Measurements from ENCODE around the gene UBE2F. TPM values are rescaled to one million over a fixed set of nuclear protein-coding genes. Genes with fewer than 3 reads are reported as not detected.
"Not testable (repeated sequence)": the region's sequence is repeated elsewhere in the genome, so short reads cannot be mapped to it uniquely, and the experiment has no call there.

The UBE2F gene
- total and polyA plus RNA-seq, 2 donors (not counting 1 experiment from before 2014, with no cell fraction given): 53.7 to 113 TPM

DNA sequence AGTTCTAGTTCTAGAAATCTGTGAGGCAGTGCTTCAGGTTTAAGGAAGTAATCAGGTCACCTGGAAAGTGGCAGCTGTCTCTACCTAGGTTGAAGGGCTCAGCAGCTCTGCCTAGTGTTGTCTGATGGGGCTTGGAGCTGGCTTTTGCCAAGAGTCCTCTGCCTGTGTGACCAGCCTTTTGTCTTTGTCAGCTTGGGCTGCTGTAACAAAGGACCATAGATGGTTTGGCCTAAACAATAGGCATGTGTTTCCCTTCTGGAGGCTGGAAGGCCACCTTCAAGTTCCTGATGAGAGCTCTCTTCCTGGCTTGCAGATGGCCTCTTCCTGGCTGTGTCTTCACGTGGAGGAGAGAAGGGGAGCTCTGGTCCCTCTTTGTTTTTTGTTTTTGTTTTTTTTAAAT is 13.3 kb downstream of the UBE2F start:
- DNase-seq (ENCODE audit: low read depth in 2 of 2): no peak
- Histone ChIP-seq H3K27me3 (ENCODE audit: control insufficient read depth, insufficient read depth, low read length) (no peaks in the 10 kb centered on the region), H3K9ac (ENCODE audit: insufficient read depth, low read length) (no peak overlapping the region), H3K4me2 (ENCODE audit: extremely low read depth, insufficient read depth, low read length) (no peak overlapping the region), H2AFZ (ENCODE audit: low read length) (no peak overlapping the region), H3K4me3 (replicated peaks in 1 of 4; ENCODE audit: control extremely low read depth in 1 of 4, insufficient read depth in 1 of 4, low read depth in 3 of 4, low read length in 4 of 4) (no peak overlapping the region), H3K4me1 (ENCODE audit: control insufficient read depth, extremely low read depth, insufficient read depth, low read length) (peaks cover 7% of the 10 kb centered on the region), H3K79me2 (ENCODE audit: control insufficient read depth, insufficient read depth, low read length) (peaks cover 22% of the 10 kb centered on the region), H4K20me1 (ENCODE audit: control insufficient read depth, extremely low read depth, insufficient read depth, low read length) (peaks cover 3% of the 10 kb centered on the region), H3K36me3 (ENCODE audit: control insufficient read depth, insufficient read depth, low read length) (peaks cover 7% of the 10 kb centered on the region), H3K9me3 (ENCODE audit: control insufficient read depth, insufficient read depth, low read depth, low read length) (no peaks in the 10 kb centered on the region), H3K27ac (ENCODE audit: insufficient read depth, low read length) (no peak overlapping the region)
- TF ChIP-seq EZH2 (IDR thresholded peaks at IDR 0.05; ENCODE audit: low read length, missing control alignments): no peak
- TF ChIP-seq, protein P1, sequence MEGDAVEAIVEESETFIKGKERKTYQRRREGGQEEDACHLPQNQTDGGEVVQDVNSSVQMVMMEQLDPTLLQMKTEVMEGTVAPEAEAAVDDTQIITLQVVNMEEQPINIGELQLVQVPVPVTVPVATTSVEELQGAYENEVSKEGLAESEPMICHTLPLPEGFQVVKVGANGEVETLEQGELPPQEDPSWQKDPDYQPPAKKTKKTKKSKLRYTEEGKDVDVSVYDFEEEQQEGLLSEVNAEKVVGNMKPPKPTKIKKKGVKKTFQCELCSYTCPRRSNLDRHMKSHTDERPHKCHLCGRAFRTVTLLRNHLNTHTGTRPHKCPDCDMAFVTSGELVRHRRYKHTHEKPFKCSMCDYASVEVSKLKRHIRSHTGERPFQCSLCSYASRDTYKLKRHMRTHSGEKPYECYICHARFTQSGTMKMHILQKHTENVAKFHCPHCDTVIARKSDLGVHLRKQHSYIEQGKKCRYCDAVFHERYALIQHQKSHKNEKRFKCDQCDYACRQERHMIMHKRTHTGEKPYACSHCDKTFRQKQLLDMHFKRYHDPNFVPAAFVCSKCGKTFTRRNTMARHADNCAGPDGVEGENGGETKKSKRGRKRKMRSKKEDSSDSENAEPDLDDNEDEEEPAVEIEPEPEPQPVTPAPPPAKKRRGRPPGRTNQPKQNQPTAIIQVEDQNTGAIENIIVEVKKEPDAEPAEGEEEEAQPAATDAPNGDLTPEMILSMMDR (conservative IDR thresholded peaks at IDR 0.05 in 1 of 2, IDR thresholded peaks at IDR 0.05 in 1 of 2; ENCODE audit: low read depth in 1 of 2, low read length in 2 of 2): no peak

DNA sequence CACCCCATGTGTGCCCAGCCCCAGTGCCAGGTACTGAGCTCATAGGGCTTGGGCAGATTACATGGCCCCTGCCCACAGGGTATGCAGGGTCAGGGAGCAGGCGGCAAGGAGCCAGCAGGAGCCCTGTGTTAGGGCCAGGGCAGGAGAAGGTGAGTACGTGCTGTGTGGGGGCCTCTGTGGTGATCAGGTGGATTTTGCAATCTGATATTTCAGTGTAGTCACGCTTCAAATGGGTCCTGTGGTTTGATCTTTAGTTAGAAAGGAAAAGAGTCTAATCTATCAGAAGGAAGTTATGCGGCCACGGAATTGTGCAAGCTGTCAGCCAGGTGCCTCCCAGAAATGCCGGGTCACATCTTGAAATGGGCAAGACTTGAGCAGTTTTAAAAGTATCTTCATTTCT is 13.9 kb downstream of the UBE2F start:
- Histone ChIP-seq H3K27me3 (ENCODE audit: control insufficient read depth, insufficient read depth, low read length) (no peaks in the 10 kb centered on the region), H3K79me2 (ENCODE audit: control insufficient read depth, insufficient read depth, low read length) (peaks cover 24% of the 10 kb centered on the region), H3K27ac (ENCODE audit: insufficient read depth, low read length) (no peak overlapping the region), H3K4me3 (replicated peaks in 1 of 4; ENCODE audit: control extremely low read depth in 1 of 4, insufficient read depth in 1 of 4, low read depth in 3 of 4, low read length in 4 of 4) (no peak overlapping the region), H4K20me1 (ENCODE audit: control insufficient read depth, extremely low read depth, insufficient read depth, low read length) (peaks cover 3% of the 10 kb centered on the region), H2AFZ (ENCODE audit: low read length) (no peak overlapping the region), H3K36me3 (ENCODE audit: control insufficient read depth, insufficient read depth, low read length) (peaks cover 6% of the 10 kb centered on the region), H3K4me1 (ENCODE audit: control insufficient read depth, extremely low read depth, insufficient read depth, low read length) (peaks cover 7% of the 10 kb centered on the region), H3K9ac (ENCODE audit: insufficient read depth, low read length) (no peak overlapping the region), H3K9me3 (ENCODE audit: control insufficient read depth, insufficient read depth, low read depth, low read length) (no peaks in the 10 kb centered on the region), H3K4me2 (ENCODE audit: extremely low read depth, insufficient read depth, low read length) (no peak overlapping the region)
- DNase-seq (ENCODE audit: low read depth in 2 of 2): peak in 1 of 2 donors; percentile 36
- TF ChIP-seq, protein P1 (conservative IDR thresholded peaks at IDR 0.05 in 1 of 2, IDR thresholded peaks at IDR 0.05 in 1 of 2; ENCODE audit: low read depth in 1 of 2, low read length in 2 of 2): no peak
- TF ChIP-seq EZH2 (IDR thresholded peaks at IDR 0.05; ENCODE audit: low read length, missing control alignments): no peak

GRCh38 chr2:237981621-237982020 is 14.8 kb downstream of the UBE2F start:
- H4K20me1 ChIP-seq (ENCODE audit: control insufficient read depth, extremely low read depth, insufficient read depth, low read length): not testable (repeated sequence)
- H3K79me2 ChIP-seq (ENCODE audit: control insufficient read depth, insufficient read depth, low read length): peaks cover 24% of the 10 kb centered on the region

More at GRCh38 chr2:237981621-237982020, 14.8 kb downstream of the UBE2F start:
- H3K9me3 ChIP-seq (ENCODE audit: control insufficient read depth, insufficient read depth, low read depth, low read length); H3K4me3 ChIP-seq (replicated peaks in 1 of 4; ENCODE audit: control extremely low read depth in 1 of 4, insufficient read depth in 1 of 4, low read depth in 3 of 4, low read length in 4 of 4); H3K27me3 ChIP-seq (ENCODE audit: control insufficient read depth, insufficient read depth, low read length); H3K9ac ChIP-seq (ENCODE audit: insufficient read depth, low read length); H3K4me1 ChIP-seq (ENCODE audit: control insufficient read depth, extremely low read depth, insufficient read depth, low read length); H3K4me2 ChIP-seq (ENCODE audit: extremely low read depth, insufficient read depth, low read length); H3K36me3 ChIP-seq (ENCODE audit: control insufficient read depth, insufficient read depth, low read length); H2AFZ ChIP-seq (ENCODE audit: low read length); H3K27ac ChIP-seq (ENCODE audit: insufficient read depth, low read length); DNase-seq (ENCODE audit: low read depth in 2 of 2): not testable (repeated sequence)

Measured in fibroblast of lung (primary cell).